Ammon's horn (tissue), 1 donor: Measurements from ENCODE around the gene LIM2.

Experiments
- DNase-seq: peaks from one replicate; pipeline ENCODE4 v3.0.0-alpha.2; 2016; ENCODE audit warnings: low spot score

Gene LIM2

DNA sequence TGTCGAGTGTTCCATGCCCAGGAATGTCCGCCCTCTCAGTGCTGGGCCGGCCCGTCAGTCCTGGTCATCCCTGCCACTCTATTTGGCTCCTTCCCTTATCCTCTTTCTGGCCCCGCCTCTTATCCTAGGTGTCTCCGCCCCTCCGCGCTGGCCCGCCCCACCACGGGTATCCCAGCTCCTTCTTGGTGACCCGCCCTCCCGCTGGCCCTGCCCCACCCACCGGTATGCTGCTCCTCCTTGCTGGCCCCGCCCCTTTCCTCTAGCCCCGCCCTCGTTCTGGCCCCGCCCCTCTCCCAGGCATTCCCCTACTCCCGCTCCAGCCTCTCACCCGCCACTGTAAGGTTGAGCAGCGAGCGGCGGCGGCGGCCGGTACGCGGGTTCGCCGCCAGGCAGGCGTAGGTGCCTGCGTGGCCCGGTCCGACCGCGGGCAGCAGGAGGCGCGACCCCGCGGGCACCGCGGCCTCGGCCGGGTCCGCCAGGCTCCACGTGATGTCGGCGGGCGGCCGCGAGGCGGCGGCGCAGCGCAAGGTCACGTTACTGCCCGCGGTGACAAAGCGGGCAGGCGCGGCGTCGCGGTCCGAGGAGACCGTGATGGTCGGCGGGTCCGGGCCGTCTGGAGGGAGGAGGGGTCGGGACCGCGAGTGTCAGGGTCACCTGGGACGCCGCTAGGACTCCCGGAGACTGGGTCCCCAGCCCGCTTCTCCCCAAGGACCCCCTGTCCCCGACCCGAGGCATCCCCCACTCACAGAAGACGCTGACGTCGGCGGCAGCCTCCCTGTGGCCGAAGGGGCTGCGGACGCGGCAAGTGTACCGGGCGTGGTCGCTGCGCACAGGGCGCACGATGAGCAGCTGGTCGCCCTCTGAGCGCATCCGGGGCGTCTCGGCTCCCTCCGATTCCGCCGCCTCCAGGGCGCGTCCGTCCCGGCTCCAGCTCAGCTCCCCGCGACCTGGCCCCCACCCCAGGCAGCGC is 47.8 kb downstream of the LIM2 start:
- peak; percentile 97 for DNase-seq

GRCh38 chr19:51339313-51339686 is 48.5 kb downstream of the LIM2 start:
- no peak for DNase-seq

- DNase-seq: peak; percentile 78
Measured at GRCh38 chr19:51338563-51339312, 49.0 kb downstream of the LIM2 start.

GRCh38 chr19:51337861-51338562 is 49.8 kb downstream of the LIM2 start:
- no peak for DNase-seq

GRCh38 chr19:51337141-51337860 is 50.5 kb downstream of the LIM2 start:
- no peak for DNase-seq

- DNase-seq: no peak
Measured at GRCh38 chr19:51333836-51334460, 53.8 kb downstream of the LIM2 start.

DNA sequence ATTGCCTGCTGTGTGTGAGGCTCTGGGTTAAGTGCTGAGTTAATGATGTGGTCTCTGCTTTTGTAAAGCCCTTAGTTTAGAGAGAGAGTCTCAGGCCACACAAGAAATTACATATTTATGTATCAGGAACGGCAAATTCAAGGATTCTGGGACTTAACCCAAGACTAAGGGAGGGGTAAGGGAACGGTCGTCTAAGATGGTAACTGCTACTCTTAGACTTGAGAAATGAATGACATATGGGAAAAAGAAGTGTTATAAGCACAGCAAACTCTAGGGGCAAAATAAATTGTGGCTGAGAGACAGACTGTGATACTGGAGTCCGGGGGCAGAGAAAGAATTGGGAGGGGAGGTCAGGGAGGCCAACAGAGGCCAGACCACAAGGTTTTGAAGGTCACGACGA is 56.1 kb downstream of the LIM2 start:
- no peak for DNase-seq

DNA sequence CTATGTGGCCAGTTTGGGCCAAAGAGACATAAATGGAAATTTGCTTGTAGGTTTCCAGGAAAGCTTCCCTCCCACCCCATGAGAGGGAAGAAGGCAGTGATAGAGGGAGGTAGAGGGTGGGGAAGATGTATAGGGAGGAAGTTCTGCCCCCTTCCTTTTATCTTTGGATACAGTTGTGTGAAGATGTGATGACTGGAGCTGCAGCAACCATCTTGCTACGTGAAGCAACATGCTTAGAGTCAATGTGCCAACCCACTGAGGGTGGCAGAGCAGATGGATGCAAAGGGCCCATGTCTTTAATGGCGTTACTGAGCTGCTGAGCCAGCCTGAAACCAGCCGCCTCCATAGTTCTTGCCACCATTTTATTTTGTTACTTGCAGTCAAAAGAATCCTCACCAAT is 56.6 kb downstream of the LIM2 start:
- DNase-seq: no peak

DNA sequence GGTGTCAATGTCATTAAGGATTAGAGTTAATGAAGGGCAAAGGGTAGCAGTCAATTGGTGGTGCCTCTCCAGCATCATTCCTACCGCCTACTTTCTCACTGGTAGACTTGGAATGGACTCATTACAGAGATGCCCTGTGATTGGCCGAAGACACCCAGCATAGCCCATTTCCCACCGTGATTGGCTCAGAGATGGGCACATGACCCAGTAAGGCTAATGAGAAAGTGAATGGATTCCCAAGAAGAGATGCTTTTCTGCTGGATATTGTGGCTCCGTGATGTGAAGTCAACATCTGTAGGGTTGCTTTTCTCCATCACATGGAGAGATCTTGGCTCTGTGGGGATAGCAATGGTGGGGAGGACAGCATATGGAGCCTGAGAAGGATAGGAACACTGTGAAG is 57.4 kb downstream of the LIM2 start:
- no peak for DNase-seq
